ENCODE measurements around the gene MXD3.

Gene MXD3

DNA sequence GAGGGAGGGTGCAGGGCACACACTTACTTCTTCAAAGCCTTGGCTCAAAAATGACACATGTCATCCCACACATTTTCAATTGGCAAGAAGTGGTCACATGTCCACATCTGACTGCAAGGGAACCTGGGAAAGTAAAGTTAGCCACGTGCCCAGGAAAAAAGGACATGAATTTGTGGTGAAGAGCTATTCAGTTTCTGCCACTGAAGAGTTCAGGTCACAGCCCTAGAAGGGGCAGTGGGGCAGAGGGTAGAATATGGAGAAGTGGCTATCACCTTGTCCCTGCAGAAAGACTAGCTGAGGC lies 44.1 kb upstream of the MXD3 start:
- TF ChIP-seq, protein P1, sequence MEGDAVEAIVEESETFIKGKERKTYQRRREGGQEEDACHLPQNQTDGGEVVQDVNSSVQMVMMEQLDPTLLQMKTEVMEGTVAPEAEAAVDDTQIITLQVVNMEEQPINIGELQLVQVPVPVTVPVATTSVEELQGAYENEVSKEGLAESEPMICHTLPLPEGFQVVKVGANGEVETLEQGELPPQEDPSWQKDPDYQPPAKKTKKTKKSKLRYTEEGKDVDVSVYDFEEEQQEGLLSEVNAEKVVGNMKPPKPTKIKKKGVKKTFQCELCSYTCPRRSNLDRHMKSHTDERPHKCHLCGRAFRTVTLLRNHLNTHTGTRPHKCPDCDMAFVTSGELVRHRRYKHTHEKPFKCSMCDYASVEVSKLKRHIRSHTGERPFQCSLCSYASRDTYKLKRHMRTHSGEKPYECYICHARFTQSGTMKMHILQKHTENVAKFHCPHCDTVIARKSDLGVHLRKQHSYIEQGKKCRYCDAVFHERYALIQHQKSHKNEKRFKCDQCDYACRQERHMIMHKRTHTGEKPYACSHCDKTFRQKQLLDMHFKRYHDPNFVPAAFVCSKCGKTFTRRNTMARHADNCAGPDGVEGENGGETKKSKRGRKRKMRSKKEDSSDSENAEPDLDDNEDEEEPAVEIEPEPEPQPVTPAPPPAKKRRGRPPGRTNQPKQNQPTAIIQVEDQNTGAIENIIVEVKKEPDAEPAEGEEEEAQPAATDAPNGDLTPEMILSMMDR (IDR thresholded peaks at IDR 0.05) = no peak

DNA sequence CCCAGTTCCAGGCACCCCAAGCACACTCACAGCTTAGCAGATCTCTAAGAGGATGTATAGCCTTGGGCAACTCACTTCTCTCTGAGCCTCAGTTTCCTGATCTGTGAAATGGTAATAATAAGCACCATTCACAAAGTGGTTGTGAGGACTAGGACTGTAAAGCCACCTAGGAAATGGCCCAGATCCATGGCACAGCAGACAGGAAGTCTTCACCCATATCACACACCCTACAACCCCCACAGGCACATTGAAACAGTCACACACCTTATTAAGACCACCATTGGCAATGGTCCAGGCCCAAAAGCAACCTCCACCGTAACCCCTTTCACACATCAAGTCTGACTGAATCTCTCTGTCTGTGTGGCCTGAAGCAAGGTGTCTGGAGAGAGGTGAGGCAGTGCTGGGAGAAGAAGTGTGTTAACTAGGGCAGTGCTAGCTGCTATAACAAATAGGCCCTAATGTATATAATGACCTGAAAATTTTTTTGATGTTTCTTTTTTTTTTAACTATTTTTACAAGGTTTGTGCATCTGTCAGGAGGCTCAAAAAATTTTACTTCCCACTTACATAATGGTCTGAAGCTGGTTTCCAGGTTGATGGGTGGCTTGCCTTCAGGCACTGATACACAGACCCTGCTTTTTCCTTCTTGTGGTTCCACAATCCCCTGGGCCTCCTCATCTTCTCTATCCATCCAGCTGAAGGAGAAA lies 43.6 kb upstream of the MXD3 start:
- TF ChIP-seq, protein P1 (IDR thresholded peaks at IDR 0.05) = no peak

DNA sequence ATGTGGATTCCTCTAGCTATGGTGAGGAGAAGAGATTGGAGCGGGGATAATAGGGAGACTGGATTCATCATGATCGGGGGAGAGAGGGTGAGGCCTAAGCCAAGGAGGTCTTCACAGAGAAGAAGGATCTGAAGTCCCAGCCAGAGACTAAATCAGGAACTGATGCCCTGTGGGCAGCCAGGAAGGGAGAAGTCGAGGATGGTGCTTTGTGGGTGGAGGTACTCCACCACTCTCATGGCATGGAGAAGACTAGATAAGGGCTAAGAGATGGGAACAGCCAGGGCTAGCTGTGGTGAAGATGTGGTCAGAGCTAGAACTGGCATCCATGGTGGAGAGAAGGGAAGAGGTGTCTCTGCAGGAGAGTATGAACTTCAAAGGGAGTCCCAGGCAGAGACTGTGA lies 43.0 kb upstream of the MXD3 start:
- TF ChIP-seq, protein P1 (IDR thresholded peaks at IDR 0.05) = no peak

DNA sequence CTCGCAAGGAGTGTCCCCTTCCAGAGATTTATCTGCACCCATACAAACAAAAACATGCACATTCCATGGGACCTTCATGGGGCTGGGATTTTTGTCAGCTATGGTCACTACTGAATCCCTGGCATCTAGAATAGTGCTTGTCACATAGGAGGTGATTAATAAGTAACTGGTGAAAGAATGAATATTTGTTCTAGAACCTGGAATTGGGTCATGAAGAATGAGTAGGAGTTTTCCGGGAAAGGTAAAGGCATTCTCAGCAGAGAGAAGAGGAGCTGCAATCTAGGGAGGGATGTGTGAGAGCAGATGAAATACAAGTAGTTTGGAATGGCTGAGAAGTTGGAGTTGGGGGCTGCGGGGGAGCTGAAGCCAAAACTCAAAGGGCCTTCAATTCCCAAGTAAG lies 42.6 kb upstream of the MXD3 start:
- TF ChIP-seq, protein P1 (IDR thresholded peaks at IDR 0.05) = no peak

DNA sequence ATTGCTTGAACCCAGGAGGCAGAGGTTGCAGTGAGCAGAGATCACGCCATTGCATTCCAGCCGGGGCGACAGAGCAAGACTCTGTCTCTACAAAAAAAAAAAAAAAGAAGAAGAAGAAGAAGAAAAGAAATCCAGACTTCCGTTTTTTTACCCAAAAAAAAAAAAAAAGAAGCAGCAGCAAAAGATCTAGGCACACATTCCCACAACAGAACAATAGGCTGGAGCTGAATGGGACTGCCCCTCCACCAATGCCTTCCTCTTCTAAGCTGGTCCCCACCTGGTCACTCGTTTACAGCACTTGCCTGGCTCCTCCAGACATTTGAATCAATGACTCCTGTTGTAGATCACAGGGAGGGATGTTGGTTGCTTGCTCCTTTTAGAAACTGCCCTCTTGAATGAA lies 41.4 kb upstream of the MXD3 start:
- TF ChIP-seq, protein P1 (IDR thresholded peaks at IDR 0.05) = no peak

DNA sequence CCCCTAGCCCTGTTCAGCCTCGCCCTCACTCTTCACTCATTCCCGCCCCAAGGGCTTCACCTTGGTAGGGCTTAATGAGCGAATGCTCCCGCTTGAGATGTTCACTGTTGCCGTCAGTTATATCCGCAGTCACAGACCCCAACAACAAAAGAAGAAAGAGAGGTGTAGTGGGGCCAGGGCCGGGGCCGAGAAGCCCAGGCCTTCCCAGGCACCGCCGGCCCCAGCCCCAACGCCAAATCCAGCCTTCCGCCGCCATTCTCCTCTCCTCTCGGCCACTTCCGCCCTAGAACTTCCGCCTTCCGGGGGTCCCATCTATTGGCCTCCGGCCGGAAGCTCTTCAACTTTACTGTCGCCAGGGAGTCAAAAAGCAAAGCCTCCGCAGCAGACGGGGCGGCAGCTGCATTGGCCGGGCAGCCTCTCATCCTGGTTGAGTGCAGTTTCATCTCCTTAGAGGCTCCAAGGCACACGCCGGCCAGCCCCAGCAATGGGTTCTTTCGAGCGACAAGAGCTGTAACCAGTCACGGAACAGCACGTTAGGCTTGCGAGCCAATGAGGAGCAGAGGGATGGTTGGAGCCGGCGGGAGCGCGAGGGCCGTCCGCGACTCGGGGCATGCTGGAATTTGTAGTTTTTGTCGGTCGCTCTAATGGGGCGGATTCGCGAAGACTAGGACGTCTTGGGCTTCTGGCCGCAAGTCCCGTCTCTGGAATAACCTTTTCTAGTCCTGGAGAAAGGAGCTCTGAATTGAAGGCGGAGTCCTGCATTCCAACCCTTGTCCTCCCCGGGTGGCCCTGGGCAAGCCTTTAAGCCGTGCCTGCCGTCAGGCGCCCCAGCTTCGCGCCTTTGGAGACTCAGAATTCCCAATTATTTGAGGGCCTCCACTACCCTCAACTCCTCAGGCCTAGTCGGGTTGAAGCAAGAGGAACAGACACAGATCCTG lies 40.0 kb upstream of the MXD3 start, which contains the start of gene LMAN2:
LMAN2 (minus strand) TSS at position 277 of the 938 bp plus-strand sequence; CDS start at position 256, 21 bp downstream.
- TF ChIP-seq, protein P1 (IDR thresholded peaks at IDR 0.05) = no peak

DNA sequence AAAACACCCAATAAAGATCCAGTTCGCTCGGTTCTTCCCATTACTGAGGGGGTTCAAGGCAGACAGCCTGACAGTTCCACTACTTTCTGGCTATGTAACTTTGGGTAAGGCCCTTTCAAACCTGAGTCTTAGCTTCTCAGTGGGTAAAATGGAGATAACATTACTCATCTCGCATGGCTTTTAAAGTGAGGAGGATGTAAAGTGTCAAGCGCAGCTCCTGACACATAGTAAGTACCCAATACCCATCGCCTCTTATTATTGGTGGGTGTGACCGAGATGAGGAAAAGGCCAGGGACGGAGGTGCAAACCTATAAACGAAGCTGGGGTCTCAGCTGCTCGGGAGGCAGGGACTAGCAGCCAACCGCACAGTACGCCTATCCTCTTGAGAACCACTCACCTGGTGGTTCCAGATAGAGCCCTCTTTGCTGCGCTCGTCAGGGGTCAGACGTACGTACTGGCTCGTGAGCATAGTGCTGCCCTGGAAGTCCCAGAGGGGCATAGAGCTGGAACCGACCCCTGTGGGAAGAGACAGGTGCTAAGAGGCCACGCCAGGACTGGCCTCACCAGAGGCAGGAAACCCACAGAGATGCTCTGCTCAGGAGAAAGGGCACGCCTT lies 39.2 kb upstream of the MXD3 start:
- TF ChIP-seq, protein P1 (IDR thresholded peaks at IDR 0.05) = no peak
